AG10803 (cell line): ENCODE data around the gene GPR61.

Source experiments
- DNase-seq: peaks from one replicate; pipeline ENCODE4 v3.0.0; 2010; ENCODE audit warnings: low read depth
- H3K4me3 ChIP-seq: 2 replicates; pipeline ENCODE4 v1.5.1; 2011; ENCODE audit warnings: mild to moderate bottlenecking, low read length, control low read depth
- TF ChIP-seq, protein P1 (sequence below): conservative IDR thresholded peaks from 2 replicates; pipeline ENCODE4 v1.5.1; 2011; ENCODE audit warnings: mild to moderate bottlenecking, low read length, control low read depth, inconsistent platforms

The GPR61 gene

DNA sequence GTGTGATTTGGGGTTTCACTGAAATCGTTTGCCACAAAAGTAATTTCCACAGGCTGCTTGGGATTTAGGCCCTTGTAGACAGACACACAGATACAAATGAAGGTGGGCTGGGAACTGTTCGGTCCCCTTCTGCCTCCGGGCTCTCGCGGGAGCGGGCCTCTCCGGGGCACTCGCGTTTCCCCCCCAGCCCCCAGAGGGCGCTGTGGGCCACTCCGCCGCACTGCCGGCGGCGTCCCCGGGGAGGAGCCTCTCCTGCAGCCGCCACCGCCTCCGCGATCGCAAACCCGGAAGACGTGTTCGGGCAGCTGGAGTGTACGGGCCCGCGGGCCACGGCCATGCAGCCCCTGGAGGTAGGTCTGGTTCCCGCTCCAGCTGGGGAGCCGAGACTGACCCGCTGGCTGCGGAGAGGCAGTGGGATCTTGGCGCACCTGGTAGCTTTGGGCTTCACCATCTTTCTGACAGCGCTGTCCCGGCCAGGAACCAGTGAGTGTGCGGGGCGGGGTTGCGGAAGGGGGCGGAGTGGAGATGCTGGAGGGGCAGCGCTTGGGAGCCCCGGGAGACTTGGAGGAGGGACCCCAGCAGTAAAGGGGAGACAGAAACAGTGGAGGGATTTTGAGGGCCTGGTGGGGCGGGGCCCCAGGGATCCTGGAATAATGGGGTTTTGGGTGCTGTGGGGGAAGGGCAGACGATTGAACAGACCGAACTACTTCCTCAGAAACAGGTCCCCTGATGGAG is 45.7 kb upstream of the GPR61 start, which contains the start of gene CYB561D1:
CYB561D1 (plus strand) TSS at position 290 of the 735 bp plus-strand sequence; CDS start at position 336, 46 bp downstream.
- peak; percentile 79 for DNase-seq
- TF ChIP-seq, protein P1, sequence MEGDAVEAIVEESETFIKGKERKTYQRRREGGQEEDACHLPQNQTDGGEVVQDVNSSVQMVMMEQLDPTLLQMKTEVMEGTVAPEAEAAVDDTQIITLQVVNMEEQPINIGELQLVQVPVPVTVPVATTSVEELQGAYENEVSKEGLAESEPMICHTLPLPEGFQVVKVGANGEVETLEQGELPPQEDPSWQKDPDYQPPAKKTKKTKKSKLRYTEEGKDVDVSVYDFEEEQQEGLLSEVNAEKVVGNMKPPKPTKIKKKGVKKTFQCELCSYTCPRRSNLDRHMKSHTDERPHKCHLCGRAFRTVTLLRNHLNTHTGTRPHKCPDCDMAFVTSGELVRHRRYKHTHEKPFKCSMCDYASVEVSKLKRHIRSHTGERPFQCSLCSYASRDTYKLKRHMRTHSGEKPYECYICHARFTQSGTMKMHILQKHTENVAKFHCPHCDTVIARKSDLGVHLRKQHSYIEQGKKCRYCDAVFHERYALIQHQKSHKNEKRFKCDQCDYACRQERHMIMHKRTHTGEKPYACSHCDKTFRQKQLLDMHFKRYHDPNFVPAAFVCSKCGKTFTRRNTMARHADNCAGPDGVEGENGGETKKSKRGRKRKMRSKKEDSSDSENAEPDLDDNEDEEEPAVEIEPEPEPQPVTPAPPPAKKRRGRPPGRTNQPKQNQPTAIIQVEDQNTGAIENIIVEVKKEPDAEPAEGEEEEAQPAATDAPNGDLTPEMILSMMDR = peak; percentile 70
- peak within 1 kb of the TSS; percentile 98 for H3K4me3 ChIP-seq

DNA sequence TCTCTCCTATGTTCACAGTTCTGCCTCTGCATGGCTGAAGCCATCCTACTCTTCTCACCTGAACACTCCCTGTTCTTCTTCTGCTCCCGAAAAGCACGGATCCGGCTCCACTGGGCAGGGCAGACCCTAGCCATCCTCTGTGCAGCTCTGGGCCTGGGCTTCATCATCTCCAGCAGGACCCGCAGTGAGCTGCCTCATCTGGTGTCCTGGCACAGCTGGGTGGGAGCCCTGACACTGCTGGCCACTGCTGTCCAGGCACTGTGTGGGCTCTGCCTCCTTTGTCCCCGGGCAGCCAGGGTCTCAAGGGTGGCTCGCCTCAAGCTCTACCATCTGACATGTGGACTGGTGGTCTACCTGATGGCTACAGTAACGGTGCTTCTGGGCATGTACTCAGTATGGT is 43.9 kb upstream of the GPR61 start:
- DNase-seq = no peak
- no peak overlapping the region for H3K4me3 ChIP-seq

DNA sequence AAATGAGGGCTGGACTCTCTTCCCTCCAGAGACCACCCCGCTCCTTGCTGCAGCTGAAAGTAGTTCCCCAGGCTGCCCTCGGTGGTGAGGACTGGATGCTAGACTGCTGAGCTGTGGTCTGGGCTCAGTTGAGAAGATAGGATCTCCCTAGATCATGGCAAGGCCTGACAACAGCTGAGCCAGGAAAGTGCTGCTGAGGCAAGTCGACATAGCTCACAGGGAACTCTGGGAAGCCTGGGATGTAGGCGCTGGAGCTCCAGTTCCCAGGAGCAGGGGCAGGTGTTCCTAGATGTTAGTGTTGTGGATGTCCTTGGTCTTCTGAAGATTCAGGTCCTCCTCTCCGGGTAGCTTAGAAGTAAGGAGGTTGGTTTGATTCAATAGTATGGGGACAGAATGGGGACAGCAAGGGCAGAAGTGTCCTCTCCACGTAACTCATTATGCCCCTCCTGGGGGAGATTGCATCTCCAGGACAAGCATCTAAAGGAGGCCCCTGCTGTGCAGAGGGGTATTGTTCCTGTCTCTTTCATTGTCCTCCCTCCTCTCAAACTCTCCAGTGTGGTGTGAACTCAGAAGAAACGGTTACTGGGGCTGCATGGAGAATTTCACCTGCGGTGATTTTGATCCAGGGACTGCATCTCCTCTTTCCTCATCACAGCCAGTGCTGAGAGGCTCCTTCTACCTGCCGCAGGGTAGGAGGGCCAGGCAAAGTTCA is 42.1 kb upstream of the GPR61 start:
- DNase-seq = no peak
- H3K4me3 ChIP-seq = no peak overlapping the region
- TF ChIP-seq, protein P1 = no peak

More for the DNA sequence above, 43.9 kb upstream of the GPR61 start:
- TF ChIP-seq, protein P1 = no peak

DNA sequence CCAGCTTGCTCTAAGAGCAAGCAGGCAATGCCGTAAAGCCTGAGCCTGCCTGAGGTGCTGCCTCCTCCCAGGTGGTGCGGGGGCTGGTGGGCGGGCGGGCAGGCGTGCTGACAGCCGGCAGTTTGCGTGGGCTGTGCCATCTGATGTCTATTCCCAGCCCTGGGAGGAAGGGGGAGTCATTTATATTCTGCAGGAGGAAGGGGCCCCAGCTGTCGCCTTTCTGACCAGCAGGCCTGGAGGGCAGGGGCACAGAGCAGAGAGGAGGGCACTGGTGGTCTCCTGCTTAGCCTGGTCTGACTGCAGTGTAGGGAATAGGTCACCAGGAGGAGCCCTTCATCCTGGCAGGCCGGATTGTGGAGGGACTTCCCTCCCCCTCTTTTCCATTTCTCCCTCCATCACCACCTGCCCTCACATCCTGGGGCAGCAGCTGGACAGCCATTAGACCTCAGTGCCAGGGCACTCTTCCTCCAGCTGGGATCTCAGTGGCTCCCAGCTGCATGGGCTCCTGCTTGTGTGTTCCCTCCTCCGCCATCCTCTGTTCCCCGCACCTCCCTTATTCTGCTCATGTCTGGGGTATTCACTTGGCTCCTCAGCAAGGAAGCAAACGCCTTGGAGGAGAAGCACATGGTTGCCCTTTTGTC is 41.4 kb upstream of the GPR61 start:
- TF ChIP-seq, protein P1 = peak; percentile 67
- no peak for DNase-seq
- H3K4me3 ChIP-seq = no peak overlapping the region

DNA sequence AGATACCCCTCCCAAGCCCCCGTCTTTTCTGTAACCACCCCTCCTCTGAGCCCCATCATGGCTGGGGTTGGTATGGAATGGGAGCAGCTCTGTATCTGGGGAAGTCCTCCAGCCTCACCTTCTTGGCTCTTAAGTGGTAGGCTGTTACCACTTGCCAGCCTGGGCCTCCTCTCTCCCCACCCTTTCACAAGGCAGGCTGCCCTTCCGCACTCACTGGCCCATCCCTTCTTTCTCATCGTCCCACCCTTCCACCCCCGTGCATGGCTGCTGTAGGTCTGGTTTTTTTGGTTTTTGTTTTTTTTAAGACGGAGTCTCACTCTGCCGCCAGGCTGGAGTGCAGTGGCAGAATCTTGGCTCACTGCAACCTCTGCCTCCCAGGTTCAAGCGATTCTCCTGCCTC is 40.6 kb upstream of the GPR61 start:
- DNase-seq = no peak
- TF ChIP-seq, protein P1 = no peak
- no peak overlapping the region for H3K4me3 ChIP-seq

DNA sequence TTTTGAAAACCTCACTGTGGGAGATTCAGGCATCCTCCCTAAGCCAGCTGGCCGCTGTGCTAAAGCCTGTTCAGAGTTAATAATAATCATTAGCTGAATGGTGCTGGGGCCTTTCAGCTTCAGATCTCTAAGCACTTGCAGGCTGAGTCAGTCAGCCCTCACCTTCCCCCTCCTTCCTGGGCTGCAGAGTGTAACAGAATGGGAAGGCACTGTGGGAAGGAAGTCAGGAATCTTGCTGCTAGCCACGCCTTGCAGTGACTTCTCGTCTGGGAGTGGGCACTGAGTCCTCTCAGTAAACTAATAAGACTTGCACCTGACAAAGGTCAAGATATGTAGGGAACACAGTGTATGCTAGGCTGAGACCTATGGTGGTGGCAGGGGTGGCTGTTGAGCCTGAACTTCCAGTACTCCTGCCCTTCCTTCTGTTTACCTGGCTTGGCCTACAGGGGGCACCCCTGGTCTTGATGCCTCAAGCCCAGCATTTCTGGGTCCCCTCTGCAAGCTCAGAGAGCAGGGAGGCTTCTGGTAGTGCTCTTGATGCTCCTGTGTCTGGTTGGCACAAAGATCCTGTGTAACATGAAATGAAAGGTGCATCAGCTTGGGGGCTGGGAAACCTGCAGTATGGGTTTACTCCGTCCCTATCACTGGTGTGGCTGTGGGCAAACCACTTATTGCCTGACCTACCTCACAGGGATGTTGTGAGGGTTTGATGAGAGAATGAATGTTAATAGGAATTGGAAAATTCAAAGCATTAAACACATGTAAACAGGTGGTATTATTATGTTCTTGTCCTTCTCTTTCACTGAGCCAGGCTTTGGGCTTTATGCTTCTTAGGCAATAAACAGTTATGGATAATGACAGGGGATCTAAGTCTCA is 39.8 kb upstream of the GPR61 start:
- DNase-seq = peak; percentile 65
- TF ChIP-seq, protein P1 = peak; percentile 52
- no peak overlapping the region for H3K4me3 ChIP-seq
